Small intestine (tissue), 16 donors: Measurements from ENCODE around the gene RARB. TPM values are rescaled to one million over a fixed set of nuclear protein-coding genes. Genes with fewer than 3 reads are reported as not detected.
A peak's percentile ranks its signal among the peaks of the same experiment; 100 is the strongest.

Experiments used
- DNase-seq, 2 donors: peaks; one replicate each; pipeline versions ENCODE4 v3.0.0 to v3.0.0-alpha.2; 2013
- FAIRE-seq: peaks from 2 replicates; lab custom pipeline; 2012; peaks lifted over from hg19 to GRCh38; lab: Jason Lieb, UNC
- H3K27ac ChIP-seq, 3 donors: one replicate each; pipeline ENCODE4 v1.5.1; 2013; ENCODE audit warnings: low read length in 2 of 3, mild to moderate bottlenecking in 2 of 3, control low read depth in 1 of 3, inconsistent platforms in 1 of 3, low read depth in 1 of 3, moderate library complexity in 1 of 3
- H3K27me3 ChIP-seq, 3 donors: one replicate each; pipeline ENCODE4 v1.6.1; 2013; ENCODE audit warnings: low read length in 3 of 3, inconsistent platforms in 1 of 3; ENCODE audit not compliant: control insufficient read depth in 3 of 3, insufficient read depth in 3 of 3
- H3K36me3 ChIP-seq, 3 donors: one replicate each; pipeline ENCODE4 v1.6.1; 2013; ENCODE audit warnings: low read length in 3 of 3, inconsistent platforms in 1 of 3, low read depth in 1 of 3, mild to moderate bottlenecking in 1 of 3, moderate library complexity in 1 of 3; ENCODE audit not compliant: control insufficient read depth in 3 of 3, insufficient read depth in 2 of 3
- H3K4me1 ChIP-seq, 3 donors: one replicate each; pipeline ENCODE4 v1.6.1; 2013; ENCODE audit warnings: low read length in 2 of 3, inconsistent platforms in 1 of 3, low read depth in 1 of 3, mild to moderate bottlenecking in 1 of 3, moderate library complexity in 1 of 3; ENCODE audit not compliant: control insufficient read depth in 3 of 3, insufficient read depth in 2 of 3
- H3K4me3 ChIP-seq, 3 donors: one replicate each; pipeline ENCODE4 v1.5.1; 2013; ENCODE audit warnings: low read length in 3 of 3, control low read depth in 1 of 3, inconsistent platforms in 1 of 3, low read depth in 1 of 3, mild to moderate bottlenecking in 1 of 3, moderate library complexity in 1 of 3
- H3K9me3 ChIP-seq, 2 donors: one replicate each; pipeline ENCODE4 v1.6.1; 2013; ENCODE audit warnings: low read depth in 1 of 2, low read length in 1 of 2; ENCODE audit not compliant: control insufficient read depth in 2 of 2, insufficient read depth in 1 of 2
- WGBS, 3 donors: extraction: QIAGEN DNeasy Blood & Tissue Kit; methylation state at CpG; one replicate each; pipeline ENCODE4 v1.1.7; 2013; 5-methylcytosine and 5-hydroxymethylcytosine counted together
- long read RNA-seq, 10 donors: transcript quantifications; one replicate each; lab custom pipeline, GENCODE V29; 2026
- polyA plus RNA-seq, 4 donors: library from polyadenylated mRNA; stranded (reverse) in 3 of 4; unstranded in 1 of 4; fragments of 200-250 nt in 3 of 4; fragments of 120-200 nt in 1 of 4; gene quantifications; one replicate each; pipeline versions ENCODE4 v1.2.1 to v1.2.3, GENCODE V29; 2013
- donor health status: healthy with polysubstance abuse.
- donor health status: control.
- donor health status: control.
- donor health status: Bipolar disorder and iron deficiency.
- donor health status: healthy.

The RARB gene
- 1 to 10 TPM in 2 of 4 donors, under 1 TPM in 2; 0.27 to 9.0 (median 0.89) TPM for polyA plus RNA-seq
- long read RNA-seq, donor 1, result 0 reads
- long read RNA-seq, donor 2, result 0 reads
- long read RNA-seq, donor 3, partial matches to known transcripts, result 0 of 2 reads
- long read RNA-seq, donor 3, other reads (novel, unspliced or antisense), result 0 of 2 reads
- long read RNA-seq, donor 4, result 0 reads
- long read RNA-seq, donor 5, result 0 reads
- long read RNA-seq, donor 6, transcript RARB-201 (8 exons, 3,084 nt), result major isoform, 6 of 6 reads
- long read RNA-seq, donor 6, partial matches to known transcripts, result 0 of 6 reads
- long read RNA-seq, donor 6, other reads (novel, unspliced or antisense), result 0 of 6 reads
- long read RNA-seq, donor 7, result 0 reads
- long read RNA-seq, donor 8, result 0 reads
- long read RNA-seq, donor 9, result 0 reads
- long read RNA-seq, donor 10, transcript RARB-201 (8 exons, 3,084 nt), result major isoform, 5 of 5 reads
- long read RNA-seq, donor 10, partial matches to known transcripts, result 0 of 5 reads
- long read RNA-seq, donor 10, other reads (novel, unspliced or antisense), result 0 of 5 reads

- no peak for FAIRE-seq
- Histone ChIP-seq H3K36me3 (no peaks in the 10 kb centered on the region), H3K27ac (peak within 1 kb of the TSS in 2 of 3 donors; percentile 85 to 93), H3K9me3 (no peaks in the 10 kb centered on the region), H3K4me3 (peak within 1 kb of the TSS in 2 of 3 donors; percentile 32 to 74), H3K27me3 (peaks cover 0 to 2% (median 0%) of the 10 kb centered on the region in 3 donors), H3K4me1 (peaks cover 0 to 40% (median 2%) of the 10 kb centered on the region in 3 donors)
- WGBS, 3 donors, result 1 to 3% (median 1%) methylated on average over 27 of the region's 27 CpGs
- DNase-seq, result peak; percentile 69 to 92
Observed at GRCh38 chr3:25427942-25428788, at the start of gene RARB. Gene RARB (plus strand): TSS chr3:25428263. CDS start chr3:25428732, 469 bp downstream.

GRCh38 chr3:25378786-25379311 lies 49.2 kb upstream of the RARB start:
- Histone ChIP-seq H3K4me3 (no peak overlapping the region), H3K27ac (peak overlapping the region in 1 of 3 donors; percentile 46), H3K27me3 (no peaks in the 10 kb centered on the region), H3K36me3 (no peaks in the 10 kb centered on the region), H3K4me1 (peaks cover 0 to 28% (median 0%) of the 10 kb centered on the region in 3 donors), H3K9me3 (no peaks in the 10 kb centered on the region)
- FAIRE-seq, result no peak
- 9 to 48% (median 31%) methylated on average over 2 of the region's 2 CpGs for WGBS, 3 donors
- peak in 1 of 2 donors; percentile 75 for DNase-seq

GRCh38 chr3:25380222-25380739 lies 47.8 kb upstream of the RARB start:
- no peaks in the 10 kb centered on the region for H3K9me3 ChIP-seq
- no peaks in the 10 kb centered on the region for H3K36me3 ChIP-seq
- H3K4me1 ChIP-seq, result peaks cover 0 to 28% (median 0%) of the 10 kb centered on the region in 3 donors
- no peaks in the 10 kb centered on the region for H3K27me3 ChIP-seq
- no peak overlapping the region for H3K4me3 ChIP-seq
- FAIRE-seq, result no peak
- DNase-seq, result no peak
- H3K27ac ChIP-seq, result no peak overlapping the region
- 54 to 74% (median 69%) methylated on average over 9 of the region's 9 CpGs for WGBS, 3 donors

DNA sequence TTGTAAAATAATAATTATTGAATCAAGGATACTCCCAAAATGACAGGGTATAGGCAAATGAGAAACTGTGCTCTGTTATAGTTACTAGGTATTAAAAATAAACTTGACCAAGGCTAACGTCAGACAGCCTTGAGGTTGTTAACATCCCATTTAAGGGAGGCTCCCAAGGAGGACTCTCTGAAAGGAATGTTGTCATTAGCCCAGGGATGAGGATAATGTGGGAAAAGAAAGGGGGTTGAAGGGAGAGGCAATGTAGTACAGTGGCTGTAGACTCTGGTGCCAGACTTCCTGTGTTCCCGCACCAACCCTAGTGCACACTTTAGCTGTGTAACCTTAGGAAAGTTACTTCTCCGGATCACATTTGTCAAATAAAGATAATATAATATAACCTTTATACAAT lies 47.0 kb upstream of the RARB start:
- Histone ChIP-seq H3K36me3 (no peaks in the 10 kb centered on the region), H3K27ac (no peak overlapping the region), H3K27me3 (no peaks in the 10 kb centered on the region), H3K9me3 (no peaks in the 10 kb centered on the region), H3K4me1 (peaks cover 0 to 25% (median 0%) of the 10 kb centered on the region in 3 donors), H3K4me3 (no peak overlapping the region)
- no peak for DNase-seq
- FAIRE-seq, result no peak
- WGBS, 3 donors, result 71 to 88% (median 86%) methylated on average over 3 of the region's 3 CpGs

DNA sequence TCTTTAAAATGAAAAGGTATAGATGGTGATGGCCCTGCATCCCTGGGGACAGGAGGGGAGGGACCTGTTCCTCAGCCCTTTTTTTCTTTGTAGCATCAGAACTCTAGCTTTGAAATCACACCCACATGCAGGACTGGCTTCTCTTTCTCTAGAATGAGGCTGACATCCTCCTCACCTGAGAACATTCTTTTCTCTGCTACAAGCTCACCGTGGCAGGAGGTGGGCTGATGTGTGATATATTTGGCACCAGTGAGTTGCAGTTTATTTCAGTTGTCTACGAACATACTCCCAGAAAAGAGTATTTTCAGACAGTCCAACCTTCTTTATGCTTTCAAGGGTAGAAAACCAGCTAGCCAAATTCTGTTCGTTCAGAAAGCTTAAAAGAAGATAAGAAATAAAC lies 43.6 kb upstream of the RARB start:
- Histone ChIP-seq H3K9me3 (no peaks in the 10 kb centered on the region), H3K27ac (no peak overlapping the region), H3K27me3 (no peaks in the 10 kb centered on the region), H3K4me1 (peaks cover 0 to under 1% (median 0%) of the 10 kb centered on the region in 3 donors), H3K36me3 (no peaks in the 10 kb centered on the region), H3K4me3 (no peak overlapping the region)
- 59 to 74% (median 68%) methylated on average over 3 of the region's 3 CpGs for WGBS, 3 donors
- DNase-seq (no peak), FAIRE-seq (no peak)

GRCh38 chr3:25385807-25386460 lies 42.1 kb upstream of the RARB start:
- Histone ChIP-seq H3K27me3 (no peaks in the 10 kb centered on the region), H3K27ac (no peak overlapping the region), H3K9me3 (no peaks in the 10 kb centered on the region), H3K4me1 (no peaks in the 10 kb centered on the region), H3K36me3 (no peaks in the 10 kb centered on the region), H3K4me3 (no peak overlapping the region)
- FAIRE-seq (no peak), DNase-seq (no peak)
- WGBS, 3 donors, result 51 to 60% (median 52%) methylated on average over 9 of the region's 9 CpGs

- no peak overlapping the region for H3K27ac ChIP-seq
- 89 to 94% (median 91%) methylated on average over 4 of the region's 4 CpGs for WGBS, 3 donors
- H3K9me3 ChIP-seq, result no peaks in the 10 kb centered on the region
- DNase-seq (no peak), FAIRE-seq (no peak)
- no peak overlapping the region for H3K4me3 ChIP-seq
- H3K36me3 ChIP-seq, result no peaks in the 10 kb centered on the region
- no peaks in the 10 kb centered on the region for H3K27me3 ChIP-seq
- H3K4me1 ChIP-seq, result no peaks in the 10 kb centered on the region
Observed at GRCh38 chr3:25386686-25387255, 41.3 kb upstream of the RARB start.
